Neutrophil (primary cell): ENCODE results near the gene GALNTL6.
"Not testable (repeated sequence)": the region's sequence is repeated elsewhere in the genome, so short reads cannot be mapped to it uniquely, and the experiment has no call there.

ENCODE experiments used
- H3K27ac ChIP-seq: fragments of 200-600 bp; sonication (generic); 2 replicates; pipeline ENCODE4 v1.5.1; 2016; ENCODE audit warnings: mild to moderate bottlenecking, moderate library complexity
- H3K27me3 ChIP-seq: fragments of 200-600 bp; sonication (generic); 2 replicates; pipeline ENCODE4 v1.6.0; 2016; ENCODE audit warnings: mild to moderate bottlenecking
- H3K36me3 ChIP-seq: fragments of 200-600 bp; sonication (generic); 2 replicates; pipeline ENCODE4 v1.5.1; 2017
- H3K4me1 ChIP-seq, 2 experiments: fragments of 200-600 bp in 1 of 2; sonication (generic) in 1 of 2; 1 replicate in 1 of 2; 2 replicates in 1 of 2; pipeline versions ENCODE4 v1.5.1 to v1.6.1; 2013 to 2016; ENCODE audit warnings: low read depth in 1 of 2, low read length in 1 of 2, mild to moderate bottlenecking in 1 of 2, moderate library complexity in 1 of 2; ENCODE audit not compliant: control insufficient read depth in 1 of 2, insufficient read depth in 1 of 2
- H3K4me3 ChIP-seq, 2 experiments: fragments of 200-600 bp in 1 of 2; sonication (generic) in 1 of 2; 1 replicate in 1 of 2; 2 replicates in 1 of 2; pipeline ENCODE4 v1.5.1; 2013 to 2016; ENCODE audit warnings: low read depth in 1 of 2, low read length in 1 of 2, mild to moderate bottlenecking in 1 of 2, moderate library complexity in 1 of 2
- H3K9me3 ChIP-seq: fragments of 200-600 bp; sonication (generic); 2 replicates; pipeline ENCODE4 v1.5.1; 2016
- CTCF ChIP-seq: fragments of 200-600 bp; sonication (generic); IDR thresholded peaks from 2 replicates; pipeline ENCODE4 v1.5.1; 2016; ENCODE audit warnings: antibody characterized with exemption

GALNTL6 gene

GRCh38 chr4:172897046-172897445, 1083.8 kb downstream of the GALNTL6 start:
- no peak for TF ChIP-seq CTCF
- Histone ChIP-seq H3K9me3 (no peaks in the 10 kb centered on the region), H3K4me1 (no peaks in the 10 kb centered on the region), H3K27me3 (no peaks in the 10 kb centered on the region), H3K4me3 (no peak overlapping the region), H3K36me3 (no peaks in the 10 kb centered on the region), H3K27ac (no peak overlapping the region)

- no peak overlapping the region for H3K4me3 ChIP-seq
- H3K9me3 ChIP-seq = no peaks in the 10 kb centered on the region
- H3K4me1 ChIP-seq = no peaks in the 10 kb centered on the region
- H3K36me3 ChIP-seq = no peaks in the 10 kb centered on the region
- no peak overlapping the region for H3K27ac ChIP-seq
- no peaks in the 10 kb centered on the region for H3K27me3 ChIP-seq
- TF ChIP-seq CTCF = no peak
Measured at GRCh38 chr4:172898715-172899114, 1085.5 kb downstream of the GALNTL6 start.

GRCh38 chr4:172899861-172900260, 1086.7 kb downstream of the GALNTL6 start:
- Histone ChIP-seq H3K4me3 (no peak overlapping the region), H3K27me3 (no peaks in the 10 kb centered on the region)
- no peak for TF ChIP-seq CTCF

GRCh38 chr4:172900900-172901299, 1087.7 kb downstream of the GALNTL6 start:
- Histone ChIP-seq H3K9me3 (no peaks in the 10 kb centered on the region), H3K27ac (no peak overlapping the region), H3K36me3 (no peaks in the 10 kb centered on the region), H3K4me1 (no peaks in the 10 kb centered on the region), H3K27me3 (no peaks in the 10 kb centered on the region), H3K4me3 (no peak overlapping the region)
- no peak for TF ChIP-seq CTCF

More at GRCh38 chr4:172899861-172900260, 1086.7 kb downstream of the GALNTL6 start:
- Histone ChIP-seq H3K27ac (no peak overlapping the region), H3K9me3 (no peaks in the 10 kb centered on the region), H3K36me3 (no peaks in the 10 kb centered on the region), H3K4me1 (no peaks in the 10 kb centered on the region)

- not testable (repeated sequence) for H3K27ac ChIP-seq, H3K36me3 ChIP-seq, H3K27me3 ChIP-seq, H3K4me1 ChIP-seq, H3K4me3 ChIP-seq, H3K9me3 ChIP-seq
Measured at GRCh38 chr4:172912468-172912867, 1099.3 kb downstream of the GALNTL6 start.

GRCh38 chr4:172917403-172917802, 1104.2 kb downstream of the GALNTL6 start:
- not testable (repeated sequence) for H3K27ac ChIP-seq, H3K36me3 ChIP-seq, H3K4me3 ChIP-seq, H3K9me3 ChIP-seq, H3K27me3 ChIP-seq, H3K4me1 ChIP-seq

GRCh38 chr4:172919269-172919668, 1106.1 kb downstream of the GALNTL6 start:
- H3K27ac ChIP-seq = no peak overlapping the region
- TF ChIP-seq CTCF = no peak
- H3K4me1 ChIP-seq = no peaks in the 10 kb centered on the region
- H3K36me3 ChIP-seq = no peaks in the 10 kb centered on the region
- H3K9me3 ChIP-seq = no peaks in the 10 kb centered on the region
- no peak overlapping the region for H3K4me3 ChIP-seq
- H3K27me3 ChIP-seq = no peaks in the 10 kb centered on the region
